GM20431 (cell line): ENCODE data around the gene PIK3R3.
"Not testable (repeated sequence)": the region's sequence is repeated elsewhere in the genome, so short reads cannot be mapped to it uniquely, and the experiment has no call there.

Experiments used
- in situ Hi-C: fragments of 300-500 bp; cut with MseI, MboI; formaldehyde crosslinking; loops from one replicate; pipeline ENCODE4 v1.15.0; 2020; ENCODE audit warnings: low sequenced_read_pairs; ENCODE audit not compliant: unreplicated experiment

Gene PIK3R3

DNA sequence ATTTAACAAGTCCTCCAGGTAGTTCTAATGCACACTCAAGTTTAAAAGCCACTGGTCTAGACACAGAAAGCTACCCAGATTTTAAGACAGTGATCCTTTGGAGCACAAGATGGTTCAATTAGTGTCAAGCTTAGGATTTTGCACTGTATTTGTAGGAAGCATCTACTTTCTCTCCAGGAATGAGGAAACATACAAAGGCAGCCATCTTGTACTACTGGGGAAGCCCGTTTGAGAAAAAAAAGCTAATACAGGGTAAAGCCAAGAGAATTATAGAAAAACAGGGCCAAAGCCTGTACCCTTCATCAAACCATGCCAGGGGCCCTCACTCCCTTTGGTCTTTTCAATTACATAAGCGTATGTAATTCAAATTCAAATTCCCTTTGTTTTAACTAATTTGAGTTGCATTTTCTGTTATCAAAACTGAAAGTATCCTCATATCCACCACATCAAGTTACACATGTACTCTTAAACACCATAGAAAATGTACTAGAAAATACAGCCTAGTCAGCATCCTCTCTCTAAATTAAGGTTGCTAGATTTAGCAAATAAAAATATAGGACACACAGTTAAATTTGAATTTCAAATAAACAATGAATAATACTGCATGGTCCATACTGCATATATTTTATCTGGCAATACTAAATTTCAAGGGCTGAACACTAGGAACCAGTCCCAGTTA, 17.4 kb downstream of the PIK3R3 start:
- in situ Hi-C loops, result no loop called here

DNA sequence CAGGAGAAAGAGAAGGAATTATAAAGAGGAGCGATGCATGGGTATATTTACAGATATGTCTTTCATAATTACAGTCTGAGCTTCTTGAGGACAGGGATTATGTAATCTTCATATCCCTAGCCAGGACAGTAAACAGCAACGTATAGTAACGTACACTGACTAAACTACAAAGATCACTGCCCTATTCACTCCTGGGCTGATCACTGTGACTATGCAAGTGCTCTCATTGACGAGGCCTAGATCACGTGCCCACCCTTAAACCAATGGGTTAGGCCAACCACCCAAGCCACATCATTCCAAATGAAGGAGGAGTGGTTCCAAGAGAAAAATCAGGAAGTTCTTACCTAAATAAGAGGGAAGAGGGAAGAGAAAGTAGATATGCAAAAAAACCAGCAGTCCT, 18.5 kb downstream of the PIK3R3 start:
- in situ Hi-C loops, result no loop called here

DNA sequence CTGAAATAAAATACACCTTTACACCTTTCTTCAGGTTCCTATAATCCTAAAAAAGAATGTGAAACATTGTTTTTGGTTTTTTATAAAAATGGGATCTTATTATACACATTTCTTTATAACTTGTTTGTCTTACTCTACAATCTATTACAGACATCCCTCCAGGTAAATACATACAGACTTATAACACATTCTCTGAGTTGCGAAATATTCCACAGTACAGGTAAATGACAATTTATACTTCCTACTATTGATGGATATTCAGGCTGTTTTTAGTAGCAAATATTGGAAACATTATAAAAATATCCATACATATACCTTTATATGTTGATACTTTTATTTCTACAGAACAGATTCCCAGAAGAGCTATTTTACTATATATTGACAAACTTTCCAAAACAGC, 20.3 kb downstream of the PIK3R3 start:
- in situ Hi-C loops, result no loop called here

DNA sequence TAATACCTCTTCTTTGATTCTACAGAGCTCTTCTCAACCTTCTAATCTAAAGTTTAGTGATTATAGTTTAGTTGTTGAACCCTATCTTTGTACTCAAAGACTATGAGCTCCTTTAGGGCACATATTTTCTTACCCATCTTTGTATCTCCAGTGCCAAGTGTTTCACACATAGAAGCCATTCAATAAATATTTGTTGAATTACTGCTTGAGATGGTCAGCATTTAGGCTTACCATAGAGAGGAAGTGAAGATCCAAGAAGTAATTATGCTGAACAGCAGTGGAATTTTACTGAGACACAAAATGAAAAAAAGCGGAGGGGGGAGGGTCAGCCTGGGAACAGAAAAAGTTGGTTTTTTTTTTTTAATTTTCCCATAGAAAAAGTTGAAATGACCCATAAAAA, 21.9 kb downstream of the PIK3R3 start:
- in situ Hi-C loops, result no loop called here

DNA sequence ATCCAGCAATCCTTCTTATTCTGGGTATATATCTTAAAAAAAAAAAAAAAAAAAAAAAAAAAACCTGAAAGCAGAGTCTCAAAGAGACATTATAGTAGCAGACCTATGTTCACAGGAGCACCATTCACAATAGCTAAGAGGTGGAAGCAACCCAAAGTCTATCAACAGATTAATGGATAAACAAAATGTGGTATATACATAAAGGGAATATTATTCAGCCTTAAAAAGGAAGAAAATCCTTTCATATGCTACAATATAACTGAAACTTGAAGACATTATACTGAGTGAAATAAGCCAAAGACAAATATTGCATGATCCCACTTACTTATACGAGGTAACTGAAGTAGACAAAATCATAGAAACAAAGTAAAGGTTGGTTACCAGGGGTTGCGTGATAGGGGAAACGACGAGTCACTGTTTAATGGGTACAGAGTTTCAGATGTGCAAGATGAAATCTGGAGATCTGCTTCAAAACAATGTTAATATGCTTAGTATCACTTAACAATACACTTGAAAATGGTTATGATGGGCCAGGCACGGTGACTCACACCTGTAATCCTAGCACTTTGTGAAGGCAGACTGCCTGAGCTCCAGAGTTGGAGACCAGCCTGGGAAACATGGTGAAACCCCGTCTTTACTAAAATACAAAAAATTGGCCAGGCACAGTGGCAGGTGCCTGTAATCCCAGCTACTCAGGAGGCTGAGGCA, 29.5 kb downstream of the PIK3R3 start:
- in situ Hi-C loops, result no loop called here

DNA sequence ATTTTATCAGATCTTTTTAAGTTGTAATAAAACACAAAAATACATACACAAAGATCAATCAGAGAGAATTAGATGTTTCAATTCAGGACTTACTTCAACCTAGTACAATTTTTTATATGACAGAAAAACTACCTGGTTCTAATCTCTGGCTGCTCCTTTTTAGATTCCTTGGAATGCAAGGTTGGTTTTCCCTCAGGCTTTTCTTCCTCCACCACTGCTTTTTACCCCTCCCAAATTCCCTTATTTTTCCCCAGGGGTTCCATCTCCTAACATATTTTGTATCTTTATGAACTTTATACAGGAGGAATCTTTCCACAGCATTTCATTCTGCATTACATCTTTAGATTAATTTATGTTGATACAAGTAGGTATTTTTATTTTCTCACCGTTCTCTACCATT, 33.2 kb downstream of the PIK3R3 start:
- in situ Hi-C loops, result no loop called here

DNA sequence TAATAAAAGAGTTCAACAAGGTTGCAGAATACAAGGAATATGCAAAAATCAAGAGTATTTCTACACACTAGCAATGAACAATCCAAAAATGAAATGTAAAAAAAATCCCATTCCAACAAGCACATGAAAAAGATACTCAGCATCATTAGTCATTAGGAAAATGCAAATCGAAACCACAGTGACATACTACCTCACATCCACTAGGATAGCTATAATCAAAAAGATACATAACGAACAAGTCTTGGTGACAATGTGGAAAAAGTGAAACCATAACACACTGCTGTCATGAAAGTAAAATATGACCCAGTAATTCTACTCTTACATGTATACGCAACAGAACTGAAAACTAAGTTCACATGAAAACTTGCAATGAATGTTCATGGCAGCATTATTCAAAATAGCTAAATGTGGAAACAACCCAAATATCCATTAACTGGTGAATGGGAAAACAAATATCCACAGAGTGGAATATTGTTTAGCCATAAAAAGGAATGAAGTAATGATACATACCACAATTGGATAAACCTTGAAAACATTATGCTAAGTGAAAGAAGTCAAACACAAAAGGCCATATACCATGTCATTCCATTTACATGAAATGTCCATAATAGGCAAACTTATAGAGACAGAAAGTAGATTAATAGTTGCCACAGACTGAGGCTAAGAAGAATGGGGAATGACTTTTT, 34.3 kb downstream of the PIK3R3 start:
- in situ Hi-C loops, result no loop called here

DNA sequence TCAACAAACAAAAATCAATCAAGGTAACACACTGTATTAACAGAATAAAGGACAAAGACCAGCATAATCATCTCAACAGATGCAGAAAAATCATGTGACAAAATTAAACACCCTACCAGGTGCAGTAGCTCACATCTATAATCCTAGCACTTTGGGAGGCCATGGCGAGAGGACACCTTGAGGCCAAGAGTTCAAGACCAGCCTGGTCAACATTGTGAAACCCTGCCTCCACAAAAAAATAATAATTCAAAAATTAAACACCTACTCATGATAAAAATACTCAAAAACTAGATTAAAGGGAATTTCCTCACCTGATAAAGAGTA, 35.3 kb downstream of the PIK3R3 start:
- in situ Hi-C loops, result no loop called here

DNA sequence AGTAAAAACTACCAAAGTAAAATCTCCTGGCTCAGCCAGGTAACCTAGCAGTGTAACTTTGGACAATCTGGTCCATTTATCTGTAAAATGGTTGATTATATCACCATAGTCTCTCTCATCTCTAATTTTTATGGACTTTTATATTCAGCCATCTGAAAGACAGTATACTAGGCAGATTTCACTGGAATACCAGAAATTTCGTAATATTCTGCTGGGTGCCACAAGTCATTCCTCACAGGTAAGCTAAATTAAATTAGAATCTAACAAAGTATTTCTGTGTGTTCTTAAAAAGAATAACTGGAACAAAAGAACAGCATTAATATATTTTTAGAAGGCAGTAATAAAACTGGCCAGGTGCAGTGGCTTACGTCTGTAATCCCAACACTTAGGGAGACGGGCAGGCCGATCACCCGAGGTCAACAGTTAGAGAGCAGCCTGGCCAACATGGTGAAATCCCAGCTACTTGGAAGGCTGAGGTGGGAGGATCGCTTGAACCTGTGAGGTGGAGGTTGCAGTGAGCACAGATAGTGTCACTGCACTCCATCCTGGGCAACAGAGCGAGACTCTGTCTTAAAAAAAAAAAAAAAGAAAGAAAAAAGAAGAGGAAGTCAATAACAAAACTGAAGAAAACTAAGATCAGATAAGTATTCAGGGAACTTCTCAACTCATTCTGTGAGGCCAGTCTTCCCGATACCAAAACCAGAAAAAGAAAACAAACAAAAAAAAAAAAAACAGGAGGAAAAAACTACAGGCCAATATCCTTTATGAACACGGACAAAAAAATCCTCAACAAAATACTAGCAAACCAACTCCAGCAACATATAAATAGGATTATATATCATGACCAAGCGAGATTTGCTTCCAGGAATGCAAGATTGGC, 35.9 kb downstream of the PIK3R3 start:
- in situ Hi-C loops, result no loop called here

DNA sequence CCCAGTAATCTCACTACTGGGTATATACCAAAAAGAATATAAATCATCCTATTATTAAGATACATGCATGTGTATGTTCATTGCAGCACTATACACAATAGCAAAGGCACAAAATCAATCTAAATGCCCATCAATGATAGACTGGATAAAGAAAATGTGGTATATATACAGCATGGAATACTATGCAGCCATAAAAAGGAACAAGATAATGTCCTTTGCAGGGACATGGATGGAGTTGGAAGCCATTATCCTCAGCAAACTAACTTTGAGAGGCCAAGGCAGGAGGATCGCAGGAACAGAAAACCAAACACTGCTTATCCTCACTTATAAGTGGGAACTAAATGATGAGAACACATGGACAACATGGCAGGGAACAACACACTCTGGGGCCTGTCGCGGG, 37.3 kb downstream of the PIK3R3 start:
- in situ Hi-C loops, result not testable (repeated sequence)

DNA sequence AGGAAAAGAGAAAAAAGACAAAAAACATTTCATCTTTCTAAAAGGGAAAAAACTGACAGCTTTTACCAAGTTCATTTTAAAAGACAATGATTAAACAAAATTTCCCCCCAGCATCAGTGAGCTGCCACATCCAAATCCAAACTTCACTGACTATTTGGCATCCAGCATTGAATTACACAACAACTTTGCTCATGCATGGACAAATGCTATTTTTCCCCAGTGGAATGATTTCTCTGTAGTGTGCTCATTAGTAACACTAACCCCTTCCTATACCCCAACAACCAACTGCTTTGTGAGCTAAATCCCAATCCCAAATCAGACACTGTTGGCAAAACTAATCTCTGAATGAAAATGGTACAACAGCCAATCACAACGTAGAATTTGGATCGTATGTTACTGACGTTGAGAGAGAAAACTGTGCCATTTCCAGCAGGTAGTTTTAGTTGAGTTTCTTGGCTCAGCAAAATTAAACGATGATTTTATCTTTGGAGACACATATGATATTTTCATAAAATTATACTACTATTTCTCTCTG, 37.9 kb downstream of the PIK3R3 start:
- in situ Hi-C loops, result no loop called here

DNA sequence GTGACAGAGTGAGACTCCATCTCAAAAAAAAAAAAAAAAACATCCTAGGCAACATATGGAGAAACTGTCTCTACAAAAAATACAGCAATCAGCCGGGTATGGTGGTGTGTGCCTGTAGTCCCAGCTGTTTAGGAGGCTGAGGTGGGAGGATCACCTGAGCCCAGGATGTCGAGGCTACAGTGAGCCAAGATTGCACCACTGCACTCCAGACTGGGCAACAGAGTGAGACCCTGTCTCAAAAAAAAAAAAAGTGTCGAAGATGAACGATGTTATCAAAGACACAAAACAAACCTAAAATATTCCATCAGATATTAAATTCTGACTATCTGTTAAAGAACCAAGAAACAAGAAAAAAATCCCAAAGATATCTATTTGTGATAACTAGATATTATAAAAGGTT, 38.6 kb downstream of the PIK3R3 start:
- in situ Hi-C loops, result not testable (repeated sequence)

DNA sequence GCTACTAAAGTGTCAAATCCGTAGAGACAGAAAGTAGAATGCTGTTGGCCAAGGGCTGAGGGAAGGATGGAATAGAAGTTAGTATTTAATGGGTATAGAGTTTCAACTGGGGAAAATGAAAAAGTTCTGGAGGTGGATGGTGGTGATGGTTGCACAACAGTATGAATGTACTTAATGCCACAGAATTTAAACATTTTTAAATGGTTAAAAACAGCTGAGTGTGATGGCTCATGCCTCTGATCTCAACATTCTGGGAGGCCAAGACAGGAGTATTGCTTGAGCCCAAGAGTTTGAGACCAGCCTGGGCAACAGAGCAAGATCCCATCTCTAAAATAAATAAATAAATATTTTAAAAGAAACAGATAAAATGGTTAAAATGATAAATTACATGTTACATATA, 44.5 kb downstream of the PIK3R3 start:
- in situ Hi-C loops, result no loop called here

DNA sequence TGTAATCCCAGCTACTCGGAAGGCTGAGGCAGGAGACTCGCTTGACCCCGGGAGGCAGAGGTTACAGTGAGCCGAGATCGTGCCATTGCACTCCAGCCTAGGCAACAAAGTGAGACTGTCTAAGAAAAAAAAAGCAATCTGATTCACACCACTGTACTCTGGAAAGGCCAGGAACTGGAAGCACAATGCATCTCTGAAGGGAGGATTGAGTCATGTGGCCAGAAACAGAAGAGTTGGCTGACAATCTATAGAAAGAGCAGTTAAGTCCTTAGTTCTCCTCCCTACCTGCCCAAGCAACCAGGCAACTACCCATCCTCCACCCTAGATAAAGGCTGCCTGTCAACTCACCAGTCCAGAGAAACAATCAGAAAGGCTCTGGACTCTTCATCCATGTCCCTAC, 45.9 kb downstream of the PIK3R3 start:
- in situ Hi-C loops, result no loop called here

DNA sequence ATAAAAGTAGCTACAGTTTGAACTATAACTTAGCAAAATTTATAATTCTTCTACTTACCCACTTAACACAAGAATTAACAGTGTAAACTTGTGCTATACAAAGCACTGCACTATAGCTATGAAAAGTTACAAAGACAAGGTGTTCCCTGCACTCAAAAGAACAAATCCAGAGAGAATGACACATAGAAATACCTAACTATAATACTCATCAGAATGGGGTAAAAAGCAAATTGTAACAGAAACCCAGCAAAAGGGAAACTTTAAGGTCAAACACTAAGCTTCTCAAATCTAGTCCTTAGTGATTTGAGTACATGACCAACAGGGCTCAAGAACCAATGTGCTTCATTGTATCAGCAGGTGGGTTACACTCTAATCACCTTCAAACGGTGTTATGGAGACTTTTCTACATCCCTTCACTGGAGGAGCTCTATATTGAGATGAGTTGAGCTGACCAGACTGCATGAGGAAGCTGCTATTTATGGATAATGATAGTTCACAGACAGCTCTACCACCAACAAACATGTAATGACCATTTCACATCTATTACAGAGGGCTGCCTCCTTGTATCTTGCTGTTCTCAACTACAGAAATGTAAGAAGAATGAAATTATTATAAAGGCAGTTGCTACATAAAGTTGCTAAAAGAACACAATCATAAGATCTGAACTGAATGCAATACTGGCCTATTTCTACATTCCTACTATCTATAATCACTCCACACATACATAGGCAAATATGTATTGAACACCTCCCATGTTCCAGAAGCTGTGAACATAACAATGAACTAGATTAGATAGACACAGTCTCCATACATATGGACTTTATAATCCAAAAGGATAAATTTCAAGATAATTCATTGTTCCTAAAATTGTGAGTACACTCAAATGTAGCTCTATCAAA, 47.6 kb downstream of the PIK3R3 start:
- in situ Hi-C loops, result no loop called here

DNA sequence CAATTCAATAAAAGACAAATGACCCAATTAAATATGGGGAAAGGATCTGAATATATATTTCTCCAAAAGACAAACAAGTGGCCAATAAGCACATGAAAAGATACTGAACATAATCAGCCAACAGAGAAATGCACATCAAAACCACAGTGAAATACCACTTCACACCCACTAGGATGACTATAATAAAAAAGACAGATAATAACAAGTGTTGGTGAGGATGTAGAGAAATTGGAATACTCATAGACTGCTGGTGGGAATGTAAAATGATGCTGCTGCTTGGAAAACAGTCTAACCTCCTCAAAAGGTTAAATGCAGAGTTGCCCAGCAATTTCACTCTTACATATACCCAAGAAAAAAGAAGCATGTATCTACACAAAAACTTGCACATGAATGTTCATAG, 48.9 kb downstream of the PIK3R3 start:
- in situ Hi-C loops, result no loop called here

DNA sequence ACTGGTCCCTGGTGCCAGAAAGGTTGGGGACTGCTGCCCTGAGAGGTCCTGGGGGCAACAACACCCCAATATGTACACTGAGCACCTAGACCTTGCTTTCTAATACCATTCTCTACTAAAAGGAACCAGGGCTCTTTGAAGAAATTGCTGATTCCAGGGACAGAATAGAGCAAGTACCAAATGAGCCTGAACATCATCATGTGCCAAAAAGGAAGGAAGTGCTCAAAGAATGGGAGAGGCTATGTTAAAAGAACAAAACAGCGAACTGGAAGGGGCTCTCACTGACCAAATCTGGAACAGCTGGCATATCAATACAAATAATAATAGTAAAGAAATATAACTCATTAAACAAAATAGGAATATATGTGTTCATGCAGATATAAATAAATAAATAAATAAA, 50.8 kb downstream of the PIK3R3 start:
- in situ Hi-C loops, result no loop called here

DNA sequence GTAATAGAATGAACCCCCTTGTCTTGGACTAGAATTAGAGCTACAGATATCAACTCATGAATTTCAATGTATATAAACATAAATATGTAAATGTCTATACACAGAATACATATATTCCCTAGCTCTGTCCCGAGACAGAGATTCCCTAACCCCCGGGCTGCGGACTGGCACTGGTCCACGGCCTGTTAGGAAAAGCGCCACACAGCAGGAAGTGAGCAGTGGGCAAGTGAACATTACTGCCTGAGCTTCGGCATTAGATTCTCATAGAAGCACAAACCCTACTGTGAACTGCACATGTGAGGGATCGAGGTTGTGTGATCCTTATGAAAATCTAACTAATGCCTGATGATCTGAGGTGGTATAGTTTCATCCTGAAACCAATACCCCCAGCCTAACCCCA, 51.2 kb downstream of the PIK3R3 start:
- in situ Hi-C loops, result no loop called here

DNA sequence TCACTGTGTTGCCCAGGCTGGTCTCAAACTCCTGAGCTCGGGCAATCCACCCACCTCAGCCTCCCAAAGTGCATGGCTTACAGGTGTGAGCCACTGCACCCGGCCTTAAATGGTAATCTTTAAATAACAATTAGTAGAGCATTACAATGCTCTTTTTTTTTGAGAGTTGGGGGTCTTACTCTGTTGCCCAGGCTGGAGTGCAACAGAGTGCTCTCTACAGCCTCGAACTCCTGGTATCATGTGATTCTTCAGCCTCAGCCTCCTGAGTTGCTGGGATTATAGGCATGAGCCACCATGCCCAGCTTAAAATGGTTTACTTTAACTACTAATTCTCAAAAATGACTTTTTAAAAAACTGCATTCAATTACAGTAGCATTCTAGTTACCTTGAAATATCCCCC, 52.2 kb downstream of the PIK3R3 start:
- in situ Hi-C loops, result no loop called here
